NCI-H460 (cell line): ENCODE data around the gene RAMACL. TPM values are rescaled to one million over a fixed set of nuclear protein-coding genes. Genes with fewer than 3 reads are reported as not detected.

ENCODE experiments used
- DNase-seq: peaks from one replicate; pipeline ENCODE4 v3.0.0-alpha.2; 2016; ENCODE audit warnings: low read depth; ENCODE audit errors: extremely low read depth
- total RNA-seq: library from RNA; depleted of rRNA; stranded (reverse); fragments of >200 nt; shearing (Covaris generic); gene quantifications from 2 replicates; pipeline ENCODE4 v1.2.3, GENCODE V29; 2014

The RAMACL gene
- total RNA-seq, 1 experiment from 2014 or later = 0.17 TPM

DNA sequence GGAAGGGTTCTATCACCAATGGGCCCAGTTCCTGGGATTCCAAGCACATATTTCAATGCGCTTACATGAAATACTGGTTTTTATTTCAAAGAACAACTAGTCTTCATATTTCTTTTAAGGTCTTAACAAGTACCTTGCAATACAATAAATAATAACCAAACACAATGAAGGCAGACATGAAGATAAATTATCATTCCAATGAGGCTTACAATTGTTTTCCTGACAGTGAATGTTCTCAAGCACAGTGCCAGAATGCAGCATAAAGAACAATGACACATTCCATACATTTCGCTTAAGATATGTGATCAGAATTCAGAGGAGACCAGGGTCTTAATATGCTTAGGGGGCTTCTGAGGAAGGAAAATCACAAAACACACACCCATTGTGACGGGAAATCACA, 26.3 kb downstream of the RAMACL start:
- DNase-seq = no peak

DNA sequence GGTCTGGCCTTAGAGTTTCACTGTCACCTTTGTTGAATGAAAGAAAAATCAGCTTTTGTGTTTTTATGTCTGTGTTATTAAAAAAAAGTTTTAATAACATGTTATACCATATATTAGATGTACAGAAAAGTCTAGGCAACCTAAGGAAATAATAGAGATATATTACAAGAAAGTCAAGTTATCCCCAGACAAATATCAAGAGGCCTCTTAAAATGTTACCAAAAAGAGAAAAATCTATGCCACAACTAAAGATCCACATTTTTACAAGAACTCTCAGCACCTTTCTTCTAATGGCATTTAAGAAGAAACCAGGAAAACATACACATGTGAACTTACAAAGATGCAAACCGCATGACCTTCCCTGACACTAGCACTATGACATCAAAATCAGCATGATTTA, 26.8 kb downstream of the RAMACL start:
- no peak for DNase-seq

DNA sequence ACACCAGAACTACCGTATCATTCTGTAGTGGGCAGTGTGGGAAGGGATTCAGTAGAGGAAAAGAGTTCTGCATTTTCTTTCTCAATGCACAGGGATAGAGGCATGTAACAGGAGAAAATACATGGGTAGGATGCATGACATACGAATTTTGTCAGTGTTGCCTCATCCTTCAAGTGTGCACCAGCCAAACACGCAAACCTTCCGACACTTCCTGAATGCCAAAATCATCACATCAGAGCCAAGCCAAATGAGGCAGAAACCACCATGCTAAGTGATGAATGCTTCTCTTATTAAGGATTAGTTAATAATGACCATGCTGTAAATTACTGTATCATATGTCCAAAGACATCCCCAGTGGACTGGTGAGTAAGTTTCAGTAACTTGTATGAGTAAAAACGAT, 27.3 kb downstream of the RAMACL start:
- no peak for DNase-seq

DNA sequence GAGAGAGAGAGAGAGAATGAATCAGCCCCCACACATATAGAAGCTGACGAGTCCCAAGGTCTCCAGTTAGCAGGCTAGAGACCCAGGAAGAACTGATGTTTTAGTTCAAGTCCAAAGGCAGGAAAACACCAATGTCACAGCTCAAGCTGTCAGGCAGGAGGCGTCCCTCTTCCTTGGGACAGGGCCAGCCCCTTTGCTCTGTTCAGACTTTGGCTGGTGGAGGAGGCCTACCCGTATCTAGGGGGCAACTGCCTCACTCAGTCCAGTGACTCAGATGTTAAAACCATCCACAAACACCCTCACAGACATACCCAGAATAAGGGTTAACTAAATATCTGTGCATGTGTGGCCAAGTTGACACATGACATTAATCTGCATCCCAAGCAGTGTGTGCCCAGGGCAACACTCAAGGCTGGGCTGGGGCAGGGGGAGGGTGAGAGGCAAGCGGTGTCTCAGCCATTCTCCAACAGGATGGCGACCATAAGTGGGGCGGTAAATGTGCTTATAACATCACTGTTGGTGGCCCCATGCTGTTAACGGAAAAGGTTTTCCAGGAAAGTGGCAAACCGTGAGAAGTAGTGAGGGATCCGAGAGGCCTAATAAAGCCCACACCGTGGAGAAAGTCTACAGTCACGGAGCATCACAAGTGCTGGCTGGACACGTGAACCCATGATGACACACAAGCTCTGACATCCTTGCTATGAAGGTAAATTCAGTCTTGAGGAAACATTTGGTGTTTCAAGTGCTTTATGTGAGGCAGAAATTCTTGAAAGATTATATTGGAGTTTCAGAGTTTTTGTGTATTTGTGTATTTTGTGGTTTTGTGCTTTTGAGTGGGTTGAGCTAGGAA, 28.1 kb downstream of the RAMACL start:
- no peak for DNase-seq

DNA sequence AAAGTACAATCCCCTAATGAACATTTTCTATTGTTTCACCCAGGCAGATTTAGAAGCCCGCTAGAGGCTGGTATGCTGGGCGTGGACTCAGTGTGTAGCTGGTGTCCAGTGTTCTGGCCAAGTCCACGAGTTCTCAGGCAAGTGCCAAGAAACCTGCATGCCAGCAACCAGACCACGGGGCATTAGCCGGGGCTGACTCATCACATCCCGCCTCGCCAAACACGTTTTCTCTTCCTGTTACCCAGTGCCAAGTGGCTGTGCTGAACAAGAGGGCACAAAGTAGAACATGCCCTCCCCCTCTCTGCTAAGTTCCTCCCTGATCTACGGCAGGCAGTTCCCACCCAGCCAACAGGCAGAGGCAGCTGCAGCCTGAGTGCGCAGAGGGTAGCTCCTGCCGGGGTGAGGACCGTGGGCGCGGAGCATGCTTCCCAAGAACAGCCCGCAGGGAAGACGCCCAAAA, 29.6 kb downstream of the RAMACL start:
- DNase-seq = peak; percentile 87

DNA sequence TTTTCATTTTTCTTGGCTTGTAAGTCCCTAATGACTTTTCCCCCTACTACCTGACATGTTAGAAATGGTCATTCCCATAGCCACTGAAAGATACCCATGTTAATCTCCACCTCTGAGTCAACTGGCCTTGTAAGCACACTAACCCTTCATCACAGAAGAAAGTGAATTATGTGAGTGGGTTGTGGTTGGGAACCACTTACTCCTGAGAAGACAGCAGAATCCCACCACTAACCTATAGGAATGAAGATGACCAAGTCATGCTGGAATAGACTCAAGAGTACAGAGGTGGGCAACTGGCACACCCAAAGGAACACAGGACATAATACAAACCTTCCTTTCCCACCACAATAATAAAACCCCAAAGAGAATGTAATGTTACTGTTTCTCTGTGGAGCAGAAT, 30.1 kb downstream of the RAMACL start:
- DNase-seq = no peak

DNA sequence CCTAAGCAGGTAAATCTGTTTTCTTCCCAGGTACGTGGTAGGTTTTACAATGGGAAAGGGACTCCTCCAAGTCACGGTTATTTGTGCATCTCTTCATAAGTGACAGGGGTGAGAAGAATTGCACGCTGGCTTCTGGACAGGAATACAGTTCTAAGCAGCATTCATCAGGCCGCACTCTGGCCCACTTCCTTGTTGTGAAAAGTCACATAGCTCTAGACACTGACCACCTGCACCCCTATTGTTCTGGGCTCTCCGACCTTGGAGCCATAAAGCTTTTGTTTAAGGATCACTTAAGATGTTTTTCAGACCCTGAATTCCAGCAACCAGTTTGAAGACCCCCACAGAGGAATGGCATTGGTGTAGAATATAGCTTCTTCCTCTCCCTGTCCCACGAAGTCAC, 31.4 kb downstream of the RAMACL start:
- DNase-seq = no peak

DNA sequence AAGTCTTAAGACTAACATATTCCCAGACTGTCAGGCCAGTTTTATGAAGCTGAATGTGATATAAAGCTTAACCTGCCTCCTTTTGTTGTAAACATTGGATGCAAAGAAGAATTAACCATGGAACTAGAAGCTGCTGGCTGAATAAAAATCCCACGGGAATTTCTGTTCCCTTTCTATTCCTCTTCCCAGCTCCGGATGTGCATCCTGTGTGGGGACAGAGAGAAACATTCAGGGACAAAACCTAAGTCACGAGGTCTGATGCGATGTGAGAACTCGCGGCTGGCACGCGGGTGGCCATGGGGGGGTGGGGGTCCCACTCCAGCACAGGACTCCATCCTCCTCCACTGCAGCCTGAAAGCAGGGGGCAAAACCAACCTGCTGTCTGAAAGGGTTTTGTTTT, 32.2 kb downstream of the RAMACL start:
- no peak for DNase-seq

DNA sequence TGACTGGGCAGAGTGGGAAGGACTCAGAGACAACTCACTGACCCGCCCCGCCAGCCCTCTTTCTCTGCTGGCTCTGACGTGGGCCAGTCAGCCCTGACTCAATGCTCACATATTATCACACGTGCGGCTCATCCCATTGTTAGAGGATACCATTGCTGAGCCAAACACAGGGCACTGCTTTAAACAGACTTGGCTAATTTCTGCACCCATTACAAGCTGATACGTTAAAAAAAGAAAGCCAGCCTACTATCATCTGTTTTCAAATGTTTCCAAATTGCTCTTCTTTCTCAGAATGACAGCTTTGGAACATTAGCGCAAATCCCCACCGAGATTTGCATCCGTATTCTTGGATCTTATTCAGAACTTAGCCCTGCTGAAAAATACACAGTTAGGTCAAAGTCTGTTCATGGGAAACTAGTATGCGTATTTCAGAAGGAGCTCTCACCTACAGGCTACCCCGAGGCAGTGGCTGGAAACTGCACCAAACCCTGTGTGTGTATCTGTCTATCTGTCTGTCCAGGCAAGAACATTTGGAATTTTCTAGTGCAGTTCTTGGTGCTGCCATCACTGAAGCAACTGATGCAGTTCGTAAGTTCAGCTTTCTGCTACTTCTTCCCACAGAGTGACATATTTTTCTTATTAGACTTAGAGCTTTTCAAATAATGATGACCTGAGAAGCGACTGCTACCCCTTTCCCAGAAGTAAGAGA, 32.8 kb downstream of the RAMACL start:
- peak; percentile 44 for DNase-seq

DNA sequence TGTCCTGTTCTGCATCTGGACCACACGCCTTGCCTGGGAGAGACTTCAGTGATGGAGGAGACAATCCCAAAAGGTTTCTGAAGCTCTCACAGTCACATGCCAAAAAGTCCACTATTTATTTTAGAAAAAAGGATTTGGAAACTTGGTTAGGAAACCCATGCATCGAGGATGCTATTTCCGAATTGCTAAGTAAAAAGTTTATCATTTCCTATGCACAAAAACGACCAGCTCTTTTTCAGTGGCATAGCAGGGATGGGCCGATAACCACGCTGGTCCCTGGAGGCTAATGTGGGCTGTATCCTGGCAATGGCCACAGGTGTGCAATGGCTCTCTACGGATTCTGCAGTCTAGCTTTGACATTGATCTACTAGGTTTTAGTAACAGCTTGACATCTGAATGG, 33.9 kb downstream of the RAMACL start:
- DNase-seq = no peak

DNA sequence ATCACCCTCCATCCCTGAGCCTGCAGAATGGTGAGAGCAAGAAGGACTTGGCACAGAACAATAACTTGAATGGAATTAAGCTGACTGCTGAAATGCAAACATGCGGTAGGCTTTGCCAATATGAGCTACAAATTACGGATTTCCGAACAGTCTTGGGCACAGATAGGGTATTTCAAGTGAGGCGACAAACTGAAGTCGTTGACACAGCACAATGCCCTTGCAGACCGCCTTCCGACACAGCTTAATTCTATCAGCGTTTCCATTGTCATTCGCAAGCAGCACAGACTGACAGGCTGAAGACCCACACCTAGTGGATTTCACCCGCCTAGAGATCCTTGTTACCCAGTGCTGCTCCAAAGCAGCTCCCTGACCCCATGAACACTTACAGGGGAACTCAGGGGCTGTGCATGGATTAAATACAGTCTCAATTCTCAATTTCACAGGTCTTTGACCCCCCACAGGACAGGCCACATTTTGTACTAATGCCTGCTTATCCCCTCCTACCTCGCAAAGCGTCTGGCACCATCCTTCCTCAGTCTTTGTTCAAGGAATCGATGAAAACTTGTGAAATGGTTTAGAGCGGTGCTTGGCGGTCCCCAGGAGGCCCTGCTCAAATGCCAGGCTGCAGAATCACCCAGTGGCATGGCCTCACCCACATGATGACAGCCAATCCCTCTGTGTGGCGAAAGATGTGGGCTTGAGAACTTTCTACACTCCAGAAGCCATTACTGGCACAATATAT, 34.6 kb downstream of the RAMACL start:
- DNase-seq = no peak

DNA sequence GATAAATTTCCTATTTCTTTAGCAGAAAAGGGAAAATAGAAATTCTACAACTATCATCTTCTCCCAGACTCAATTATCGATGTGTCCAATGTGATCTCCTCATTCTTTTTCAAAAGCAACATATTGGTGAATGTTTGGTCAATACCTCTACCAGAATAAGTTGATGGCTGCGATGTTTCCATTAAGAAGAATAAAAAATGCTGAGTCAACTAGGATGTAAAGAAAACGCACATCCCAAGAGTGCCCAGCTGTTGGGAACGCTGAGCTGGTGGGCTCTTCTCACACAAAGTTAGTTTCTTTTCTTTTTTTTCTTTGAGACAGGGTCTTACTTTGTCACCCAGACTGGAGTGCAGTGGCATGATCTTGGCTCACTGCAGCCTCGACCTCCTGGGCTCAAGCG, 39.8 kb downstream of the RAMACL start:
- no peak for DNase-seq

DNA sequence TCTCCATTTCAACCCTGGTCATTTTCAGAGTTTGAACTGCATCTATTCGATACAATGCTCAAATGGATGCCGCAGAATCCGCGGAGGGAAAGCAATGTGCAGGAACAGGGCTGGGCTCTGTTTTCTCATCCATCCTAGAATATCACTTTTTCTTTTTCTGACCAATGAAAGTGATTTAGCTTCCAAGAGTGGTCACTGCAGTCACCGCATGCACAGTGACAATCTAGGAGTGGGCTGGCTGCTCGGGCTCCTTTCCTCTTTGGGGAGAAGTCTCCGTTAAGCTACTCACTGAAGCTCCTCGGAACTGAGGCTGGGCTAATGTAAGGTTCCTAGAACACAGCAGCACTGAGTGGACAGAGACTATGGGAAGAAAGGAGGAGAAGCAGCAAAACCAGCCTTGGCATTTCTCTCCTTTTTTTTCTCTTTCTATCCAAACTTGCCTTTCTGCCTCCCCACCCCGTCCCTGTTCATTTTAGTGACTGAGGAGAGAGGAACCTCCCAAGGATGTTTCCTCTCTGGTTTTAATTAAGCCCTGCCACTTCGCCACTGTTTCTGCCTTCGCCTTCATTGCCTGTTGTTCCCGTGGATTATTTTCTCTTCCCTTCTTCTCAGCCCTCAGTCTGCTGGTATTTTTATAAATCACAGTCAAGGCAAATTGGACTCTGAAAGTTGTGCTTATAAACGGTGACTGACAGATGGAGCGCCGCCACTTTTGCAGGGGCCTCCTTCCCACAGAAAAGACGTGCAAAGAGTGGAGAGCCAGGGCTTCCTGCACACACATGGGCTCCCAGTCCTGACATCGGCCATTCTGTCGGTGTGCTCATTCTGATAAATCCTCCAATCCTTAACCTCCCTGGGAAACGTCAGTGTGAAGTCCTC, 41.1 kb downstream of the RAMACL start:
- no peak for DNase-seq

DNA sequence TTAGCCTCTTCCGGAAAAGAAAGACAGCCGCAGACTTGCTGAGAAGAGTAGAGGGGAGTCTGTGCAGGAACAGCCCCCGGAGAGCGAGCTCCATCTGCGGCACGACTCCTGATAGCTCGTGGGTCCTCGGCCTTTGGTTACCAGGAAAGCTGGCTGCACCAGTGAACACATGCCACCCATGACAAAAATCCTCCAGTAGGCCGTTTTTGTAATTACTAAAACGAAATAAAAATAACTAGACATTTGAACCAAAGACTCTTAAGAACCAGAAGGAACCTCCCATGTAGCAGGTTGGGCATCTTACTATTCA, 42.2 kb downstream of the RAMACL start:
- no peak for DNase-seq

DNA sequence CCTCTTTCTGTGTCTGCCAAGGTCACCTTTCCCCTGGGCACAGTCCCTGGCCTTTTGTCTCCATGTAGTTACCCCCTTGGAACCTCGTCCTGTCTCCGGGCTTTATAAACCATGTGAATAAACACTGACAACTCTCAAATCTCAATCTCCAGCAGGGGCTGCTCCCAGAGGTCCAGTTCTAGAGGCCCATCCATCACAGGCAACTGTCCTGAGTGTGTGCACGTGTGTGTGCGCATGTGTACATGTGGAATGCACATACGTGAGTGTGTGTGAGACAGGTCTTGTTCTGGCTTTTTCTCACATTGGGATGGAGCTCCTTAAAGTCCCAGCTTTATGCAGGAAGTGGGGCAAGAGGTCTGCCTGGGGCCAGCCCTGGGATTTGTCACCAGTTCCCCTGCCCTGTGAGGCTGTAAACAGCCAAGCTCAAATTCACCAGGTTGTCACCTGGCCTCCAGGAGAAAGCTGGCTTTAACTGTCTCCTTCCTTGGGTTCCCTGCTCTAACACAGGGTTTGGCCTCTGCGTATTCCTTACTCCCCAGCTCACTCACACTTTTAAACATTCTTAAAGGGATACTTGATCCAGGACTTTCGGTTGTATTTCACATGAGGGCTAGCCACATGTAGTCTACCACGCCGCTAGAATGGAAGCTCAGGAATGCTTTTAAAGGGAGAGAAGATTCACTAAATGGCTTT, 42.7 kb downstream of the RAMACL start:
- no peak for DNase-seq

DNA sequence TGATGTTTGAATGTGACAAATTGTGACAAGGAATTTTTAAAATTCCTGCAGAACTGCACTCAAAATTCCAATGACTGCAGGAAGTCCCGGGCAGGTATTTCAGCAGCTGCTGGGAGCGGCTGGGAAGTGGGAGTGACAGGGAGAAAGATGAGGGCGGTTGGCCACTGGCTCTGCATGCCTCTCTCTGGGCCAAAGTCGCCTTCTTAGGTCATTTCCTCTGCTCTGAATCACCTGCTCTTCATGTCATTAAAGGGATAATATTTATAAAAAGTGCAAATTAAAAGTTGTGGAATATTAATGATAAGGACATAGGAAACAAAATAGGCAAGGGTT, 43.9 kb downstream of the RAMACL start:
- no peak for DNase-seq

DNA sequence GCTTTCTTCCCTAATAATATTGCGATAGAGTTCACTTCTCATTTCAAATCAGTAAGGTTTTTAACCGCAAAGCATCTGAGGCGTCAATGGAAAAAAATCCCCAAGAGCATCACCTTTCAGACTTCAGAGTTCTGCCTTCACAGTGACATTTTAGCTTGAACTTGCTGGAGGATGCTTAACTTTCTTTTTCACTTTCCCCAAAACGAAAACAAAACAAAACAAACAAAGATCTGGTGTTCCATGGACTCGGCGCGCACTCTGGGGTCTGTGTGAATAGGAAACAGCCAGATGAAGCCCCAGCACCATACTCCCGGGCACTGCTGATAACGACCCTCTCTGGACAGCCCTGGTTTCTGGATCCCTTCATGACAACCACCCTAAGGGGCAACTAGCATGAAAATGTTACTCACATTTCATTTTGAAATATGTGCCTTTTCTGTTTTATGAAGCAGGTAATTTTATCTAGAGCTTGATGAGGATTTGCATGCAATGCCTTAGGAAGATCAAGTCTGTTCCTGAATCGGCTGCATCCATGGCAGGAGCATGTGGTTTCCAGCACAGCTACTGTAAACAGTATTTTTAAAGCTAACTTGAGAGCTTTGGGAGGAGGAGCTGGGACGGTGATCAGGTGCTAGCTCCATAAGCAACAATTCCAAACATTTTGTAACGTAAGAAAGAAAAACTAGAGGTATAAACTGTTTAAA, 44.5 kb downstream of the RAMACL start:
- no peak for DNase-seq

DNA sequence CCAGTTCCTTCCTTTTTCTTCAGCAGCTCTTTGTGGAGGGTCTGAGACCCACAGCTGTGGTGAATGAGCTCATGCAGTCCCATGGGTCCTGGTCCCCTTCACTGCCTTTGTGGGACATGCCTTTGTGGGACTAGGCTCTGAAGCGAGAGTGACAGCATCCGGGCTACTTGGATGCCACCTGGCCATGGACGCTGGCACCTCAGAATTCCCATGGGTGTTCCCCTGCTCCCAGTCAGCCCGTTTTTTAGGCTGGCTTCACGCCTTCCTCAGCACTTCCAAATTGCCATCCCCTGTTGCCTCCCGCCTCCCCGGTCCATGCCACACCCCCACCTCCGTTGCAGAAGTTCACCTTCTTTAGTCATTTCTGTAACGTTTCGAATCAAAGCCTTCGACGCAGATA, 45.1 kb downstream of the RAMACL start:
- no peak for DNase-seq

DNA sequence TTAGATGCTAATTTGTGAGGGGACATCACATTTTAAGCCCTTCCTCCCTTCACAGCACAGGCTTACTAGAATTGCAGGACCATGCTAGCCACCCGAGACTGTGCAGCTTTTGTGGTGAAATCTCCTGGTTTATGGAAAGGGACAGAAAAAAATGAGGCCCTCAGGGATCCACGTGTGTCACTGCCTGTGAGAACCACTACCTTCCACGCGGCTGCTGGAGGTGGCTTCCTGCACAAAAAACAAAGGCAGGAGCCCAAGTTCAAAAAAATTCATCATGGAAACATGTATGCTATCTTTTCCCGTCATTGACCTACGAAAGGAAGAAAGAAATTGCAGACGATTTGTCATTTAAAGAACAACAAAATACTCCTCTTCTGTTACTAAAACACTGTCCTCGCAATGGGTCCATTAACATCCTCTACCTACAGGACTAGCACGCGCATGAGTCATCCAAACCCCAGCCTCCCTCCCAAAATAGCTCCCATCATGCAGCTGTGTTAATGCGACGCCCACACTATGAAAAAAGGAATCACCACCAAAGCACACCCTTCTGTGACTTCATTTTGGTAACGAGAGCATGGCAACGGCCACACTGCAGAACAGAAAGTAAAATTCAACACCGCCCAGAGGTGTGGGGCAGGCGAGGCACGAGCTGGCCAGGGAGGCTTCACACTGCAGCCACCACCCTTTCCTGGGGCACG, 45.7 kb downstream of the RAMACL start:
- no peak for DNase-seq
